Superior temporal gyrus (tissue), 1 donor: Measurements from ENCODE around the gene PLCE1.

Experiments
- DNase-seq: peaks from one replicate; pipeline ENCODE4 v3.0.0-alpha.2; 2016; ENCODE audit errors: extremely low spot score

PLCE1 gene

GRCh38 chr10:93994438-93994801 is 689 bp downstream of the PLCE1 start:
- DNase-seq = no peak

DNA sequence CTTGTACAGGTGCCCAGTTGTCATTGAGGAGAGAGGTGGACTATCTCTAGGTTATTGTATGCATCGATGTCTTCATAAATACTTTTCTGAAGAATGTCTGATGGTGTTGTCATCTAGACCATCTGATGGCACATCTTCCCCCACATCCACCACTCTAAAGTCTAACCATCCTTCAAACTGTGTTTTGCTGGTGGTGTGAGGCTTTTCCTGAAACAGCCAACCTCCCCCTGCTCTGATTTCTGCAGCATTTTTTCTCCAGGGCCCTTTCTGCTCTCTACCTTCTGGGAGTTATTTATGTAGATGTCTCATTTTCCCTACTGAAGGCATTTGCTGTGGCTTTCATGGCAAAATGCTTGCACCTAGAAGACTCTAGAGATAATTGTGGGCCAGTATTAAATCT is 1.5 kb downstream of the PLCE1 start:
- no peak for DNase-seq

GRCh38 chr10:93995598-93996271 is 2.0 kb downstream of the PLCE1 start:
- DNase-seq = no peak

DNA sequence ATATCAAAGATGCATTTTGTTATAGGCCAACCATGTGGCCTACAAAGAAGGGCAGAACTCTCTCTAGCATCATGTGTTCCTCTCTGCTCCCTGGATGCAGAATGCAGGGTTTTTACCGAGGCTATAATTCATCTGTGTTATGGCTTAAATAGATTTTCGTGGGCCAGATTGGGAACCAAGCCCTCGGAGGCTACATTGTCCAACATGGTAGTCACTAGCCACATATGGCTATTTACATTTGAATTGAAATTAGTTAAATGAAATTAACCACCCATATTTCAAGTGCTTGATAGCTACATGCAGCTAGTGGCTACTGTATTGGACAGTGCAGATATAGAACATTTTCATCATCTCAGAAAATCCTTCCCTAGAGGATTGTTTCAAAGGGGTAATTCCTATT is 2.8 kb downstream of the PLCE1 start:
- no peak for DNase-seq

DNA sequence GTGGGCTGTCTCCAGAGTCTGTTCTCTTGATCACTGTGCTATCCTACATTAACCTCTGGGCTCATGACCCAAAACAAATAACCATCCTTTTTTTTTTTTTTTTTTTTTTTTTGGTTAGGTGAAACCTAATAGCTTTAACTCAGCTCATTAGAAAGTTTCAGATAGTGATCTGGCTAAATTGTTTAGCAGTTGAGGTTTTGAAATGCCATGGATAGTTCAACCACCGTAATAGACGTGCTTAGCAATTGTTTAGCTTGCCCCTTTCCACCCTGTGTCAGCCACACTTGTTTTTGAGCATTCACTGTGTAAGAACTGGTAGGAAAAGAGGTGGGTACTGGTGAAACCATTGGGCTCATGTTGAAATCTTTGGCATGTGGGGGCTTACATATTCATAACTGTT is 3.8 kb downstream of the PLCE1 start:
- DNase-seq = no peak

DNA sequence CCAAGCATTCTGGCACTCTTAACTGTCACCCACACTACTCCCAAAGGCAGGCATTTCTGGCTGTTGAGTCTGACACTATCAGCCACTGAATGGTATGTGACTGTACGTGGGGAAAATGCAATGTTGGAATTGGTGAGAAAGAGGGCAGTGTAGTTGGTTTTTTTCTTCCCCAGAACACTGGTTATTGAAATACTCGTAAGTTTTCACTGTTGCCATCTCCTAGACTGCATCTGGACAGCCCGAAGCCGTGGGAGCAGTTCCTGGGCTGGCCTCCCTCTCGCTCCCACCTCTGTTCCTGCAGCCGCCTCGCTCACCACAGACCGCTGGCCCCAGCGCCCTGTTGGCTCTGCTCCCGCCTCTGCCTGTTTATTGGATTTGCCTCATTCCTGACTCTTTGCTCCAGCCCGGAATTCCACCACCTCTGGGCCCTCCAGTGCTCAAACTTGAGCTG is 5.7 kb downstream of the PLCE1 start:
- no peak for DNase-seq

GRCh38 chr10:94000638-94001415 is 7.1 kb downstream of the PLCE1 start:
- DNase-seq = no peak

GRCh38 chr10:94001416-94001810 is 7.7 kb downstream of the PLCE1 start:
- no peak for DNase-seq

- DNase-seq = no peak
These were observed 8.4 kb downstream of the PLCE1 start for GRCh38 chr10:94002156-94002555.

DNA sequence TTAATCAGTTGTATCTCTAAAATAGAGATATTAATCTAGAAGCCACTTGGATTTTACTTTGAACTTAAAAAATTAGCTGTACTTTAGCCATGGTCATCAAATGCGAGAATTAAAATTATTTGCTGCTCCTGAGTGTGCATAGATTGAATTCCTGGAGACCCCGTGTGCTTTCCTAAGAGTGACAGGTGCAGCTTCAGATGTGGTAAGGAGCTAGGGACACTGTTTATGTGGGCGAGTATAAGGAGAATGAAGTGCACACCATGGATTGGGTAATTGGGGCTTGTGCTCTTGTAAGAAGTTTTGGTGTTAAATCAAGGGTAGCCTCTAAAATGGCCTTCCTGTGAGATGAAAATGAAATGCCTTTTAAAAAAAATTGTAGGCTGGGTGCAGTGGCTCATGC is 9.8 kb downstream of the PLCE1 start:
- no peak for DNase-seq

DNA sequence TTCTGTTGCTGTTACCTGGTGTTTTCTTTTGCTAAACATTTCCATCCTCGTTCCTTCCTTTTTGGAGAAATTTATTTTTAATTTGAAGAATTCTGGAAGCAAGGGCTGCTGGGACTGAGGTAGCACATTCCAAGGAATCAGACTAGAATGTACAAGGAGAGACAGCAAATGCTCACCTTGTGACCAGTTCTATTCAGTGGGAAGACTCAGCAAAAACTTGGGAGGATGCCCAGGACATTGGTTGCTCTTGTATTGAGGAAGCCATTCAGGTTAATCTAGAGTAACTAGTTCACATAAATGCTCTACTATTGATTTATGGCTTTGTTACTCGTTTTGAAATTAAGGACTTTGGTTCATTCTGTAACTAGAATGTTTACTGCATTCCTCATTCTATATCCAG is 11.3 kb downstream of the PLCE1 start:
- DNase-seq = no peak

DNA sequence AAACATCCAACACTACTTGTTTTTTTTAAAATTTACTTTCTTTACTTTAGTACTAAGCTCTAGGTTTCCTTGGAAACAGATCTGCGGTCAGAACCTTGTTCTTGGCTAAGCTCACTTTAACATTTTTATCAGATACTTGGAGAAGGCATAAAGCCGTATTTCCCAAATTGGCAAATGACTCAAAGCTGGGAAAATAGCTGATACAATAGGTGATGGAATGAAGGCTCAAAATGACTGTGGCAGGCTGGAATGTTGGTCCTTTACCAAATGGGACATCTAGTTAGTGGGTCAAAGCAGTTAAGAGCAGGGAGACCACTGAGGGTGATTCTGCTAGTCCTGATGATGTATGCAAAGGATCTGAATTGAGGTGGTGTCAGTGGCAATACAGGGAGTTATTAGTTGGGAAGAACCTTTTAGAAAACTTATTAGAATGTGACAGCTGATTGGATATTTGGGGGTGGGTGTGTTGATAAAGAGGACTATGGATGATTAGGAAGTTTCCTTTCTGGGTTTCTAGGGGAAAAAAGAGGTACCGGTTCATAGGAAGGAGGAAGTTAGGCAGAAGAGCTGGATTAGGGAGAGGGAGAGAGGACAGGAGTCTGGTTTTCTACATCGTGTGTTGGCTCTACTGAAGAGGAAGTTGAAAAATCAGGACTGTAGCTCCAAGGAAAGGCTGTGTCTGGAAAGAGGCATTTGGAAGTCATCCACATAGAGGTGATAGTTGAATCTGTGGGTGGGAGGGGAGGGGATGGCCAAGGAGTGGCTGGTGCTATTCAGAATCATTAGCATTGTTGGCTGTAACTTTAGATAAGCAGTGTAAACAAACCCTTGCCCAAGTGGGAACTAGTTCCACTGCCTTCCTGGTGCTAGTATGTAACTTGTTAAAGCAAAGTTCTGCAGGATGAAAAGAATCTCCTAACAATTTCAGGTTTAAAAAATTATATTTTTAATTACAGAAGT is 13.1 kb downstream of the PLCE1 start:
- DNase-seq = no peak

DNA sequence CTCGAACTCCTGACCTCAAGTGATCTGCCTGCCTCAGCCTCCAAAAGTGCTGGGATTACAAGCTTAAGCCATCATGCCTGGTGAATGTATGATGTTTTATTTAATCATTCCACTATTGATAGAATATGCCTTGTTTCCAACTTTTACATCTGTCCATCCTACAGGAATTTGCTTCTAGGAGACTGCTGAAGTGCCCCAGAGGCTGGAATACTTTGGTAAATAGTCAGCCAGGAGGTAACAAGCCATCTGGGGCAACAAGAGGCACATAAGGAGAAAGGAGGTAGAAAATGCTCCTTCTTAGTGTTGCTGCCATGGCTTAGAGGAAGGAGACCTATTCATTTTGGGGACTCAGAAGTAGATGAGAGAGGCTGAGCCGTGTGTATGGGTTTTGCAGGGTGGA is 14.8 kb downstream of the PLCE1 start:
- DNase-seq = no peak

GRCh38 chr10:94010116-94010515 is 16.4 kb downstream of the PLCE1 start:
- DNase-seq = no peak

- DNase-seq = no peak
These were observed 17.2 kb downstream of the PLCE1 start for GRCh38 chr10:94010886-94011285.

- no peak for DNase-seq
These were observed 17.6 kb downstream of the PLCE1 start for GRCh38 chr10:94011296-94011695.

GRCh38 chr10:94012834-94013233 is 19.1 kb downstream of the PLCE1 start:
- no peak for DNase-seq

- DNase-seq = no peak
These were observed 19.6 kb downstream of the PLCE1 start for GRCh38 chr10:94013331-94013760.

- no peak for DNase-seq
These were observed 20.6 kb downstream of the PLCE1 start for GRCh38 chr10:94014304-94014703.

DNA sequence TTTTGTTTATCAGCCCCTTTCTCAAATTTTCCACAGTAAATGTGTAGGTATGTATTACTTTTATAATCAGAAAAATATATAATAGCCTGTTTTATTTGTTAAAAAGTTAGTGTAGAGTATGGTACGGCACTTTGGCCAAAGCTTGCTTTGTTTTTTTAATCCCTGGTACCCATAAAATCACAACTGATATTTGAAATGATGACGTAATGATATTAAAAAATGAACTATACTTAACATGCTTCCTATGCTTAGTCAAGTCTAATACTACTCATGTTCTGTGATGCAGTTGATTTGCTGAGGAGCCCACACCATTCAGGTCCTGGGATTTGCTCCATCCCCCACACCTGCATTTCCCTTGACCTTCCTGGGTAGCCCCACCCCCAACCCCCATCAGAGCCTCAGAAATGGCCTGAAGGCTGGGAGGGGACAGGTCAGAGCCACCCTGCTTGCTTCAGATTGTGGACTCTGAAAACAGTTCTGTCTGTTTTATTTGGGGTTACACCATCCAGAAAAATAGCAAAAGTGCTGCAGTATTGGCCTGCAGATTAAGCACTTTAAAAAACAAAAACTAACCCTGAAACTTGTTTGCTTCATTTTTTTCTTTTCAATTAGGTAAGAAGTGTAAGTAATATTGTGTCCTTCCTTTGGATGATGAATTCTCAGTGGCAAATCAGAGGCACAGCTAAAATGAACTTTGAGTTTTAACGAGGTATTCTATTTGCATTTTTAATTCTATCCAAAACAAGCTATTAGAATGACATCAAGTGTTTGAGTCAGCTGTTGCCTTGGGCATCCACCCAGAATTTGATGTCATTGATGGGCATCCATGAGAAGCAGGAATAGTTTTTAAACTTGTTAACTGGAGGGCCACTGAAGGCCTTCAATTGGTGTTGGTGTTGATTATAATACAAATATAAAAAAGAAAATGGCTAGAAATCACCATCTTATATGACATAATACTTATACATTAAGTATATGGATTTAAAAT is 23.3 kb downstream of the PLCE1 start:
- DNase-seq = no peak

- no peak for DNase-seq
These were observed 24.4 kb downstream of the PLCE1 start for GRCh38 chr10:94018107-94018506.
